Keratinocyte (primary cell): ENCODE measurements around the gene REV1. TPM values are rescaled to one million over a fixed set of nuclear protein-coding genes. Genes with fewer than 3 reads are reported as not detected.

Experiments used
- DNase-seq: peaks from one replicate; pipeline ENCODE4 v3.0.0-alpha.2; 2011; ENCODE audit warnings: low read depth, missing footprints, low spot score
- FAIRE-seq: peaks from 2 replicates; lab custom pipeline; 2011; peaks lifted over from hg19 to GRCh38; lab: Jason Lieb, UNC
- H2AFZ ChIP-seq: 2 replicates; pipeline ENCODE4 v1.6.0; 2012; ENCODE audit warnings: low read length, control low read depth, inconsistent platforms; ENCODE audit not compliant: control insufficient read depth
- H3K27ac ChIP-seq: 2 replicates; pipeline ENCODE4 v1.5.1; 2011; ENCODE audit warnings: low read length; ENCODE audit not compliant: control insufficient read depth, insufficient read depth
- H3K27me3 ChIP-seq: 3 replicates; pipeline ENCODE4 v1.6.0; 2011; ENCODE audit warnings: low read length; ENCODE audit not compliant: control insufficient read depth, insufficient read depth; ENCODE audit errors: extremely low read depth
- H3K36me3 ChIP-seq, 2 experiments: 2 replicates in 1 of 2; 3 replicates in 1 of 2; pipeline ENCODE4 v1.5.1; 2011; ENCODE audit warnings: low read length in 2 of 2, mild to moderate bottlenecking in 1 of 2; ENCODE audit not compliant: control insufficient read depth in 2 of 2, insufficient read depth in 2 of 2; ENCODE audit errors: extremely low read depth in 1 of 2
- H3K4me1 ChIP-seq: 3 replicates; pipeline ENCODE4 v1.5.1; 2011; ENCODE audit warnings: low read length; ENCODE audit not compliant: control insufficient read depth, insufficient read depth; ENCODE audit errors: extremely low read depth
- H3K4me2 ChIP-seq: 3 replicates; pipeline ENCODE4 v1.6.0; 2011; ENCODE audit warnings: low read depth, low read length; ENCODE audit not compliant: control insufficient read depth, insufficient read depth; ENCODE audit errors: extremely low read depth
- H3K4me3 ChIP-seq, 3 experiments: fragments of 200-600 bp in 1 of 3; sonication (generic) in 1 of 3; 2 replicates in 2 of 3; 3 replicates in 1 of 3; pipeline ENCODE4 v1.5.1; 2011 to 2016; ENCODE audit warnings: low read length in 3 of 3, mild to moderate bottlenecking in 3 of 3, control low read depth in 2 of 3, inconsistent platforms in 1 of 3, low read depth in 1 of 3, mixed read lengths in 1 of 3, mixed run types in 1 of 3, moderate library complexity in 1 of 3; ENCODE audit not compliant: control insufficient read depth in 2 of 3, insufficient read depth in 2 of 3; ENCODE audit errors: extremely low read depth in 1 of 3
- H3K79me2 ChIP-seq: 2 replicates; pipeline ENCODE4 v1.6.0; 2012; ENCODE audit warnings: low read length; ENCODE audit not compliant: control insufficient read depth, insufficient read depth
- H3K9ac ChIP-seq: 3 replicates; pipeline ENCODE4 v1.6.0; 2011; ENCODE audit warnings: low read length; ENCODE audit not compliant: control insufficient read depth, insufficient read depth; ENCODE audit errors: extremely low read depth
- H3K9me1 ChIP-seq: 3 replicates; pipeline ENCODE4 v1.6.0; 2011; ENCODE audit warnings: low read length; ENCODE audit not compliant: control insufficient read depth, insufficient read depth; ENCODE audit errors: extremely low read depth
- H3K9me3 ChIP-seq: 2 replicates; pipeline ENCODE4 v1.5.1; 2012; ENCODE audit warnings: low read depth, low read length; ENCODE audit not compliant: control insufficient read depth
- H4K20me1 ChIP-seq: 3 replicates; pipeline ENCODE4 v1.6.0; 2011; ENCODE audit warnings: low read length; ENCODE audit not compliant: control insufficient read depth, insufficient read depth; ENCODE audit errors: extremely low read depth
- CTCF ChIP-seq, 3 experiments: IDR thresholded peaks in 1 of 3; conservative IDR thresholded peaks in 1 of 3; optimal IDR thresholded peaks in 1 of 3; 2 replicates in 2 of 3; 3 replicates in 1 of 3; pipeline versions ENCODE3 to v1.5.1; 2011; ENCODE audit warnings: low read length in 3 of 3, mild to moderate bottlenecking in 3 of 3, moderate library complexity in 2 of 3, control low read depth in 1 of 3, inconsistent platforms in 1 of 3; ENCODE audit not compliant: insufficient read depth in 2 of 3; ENCODE audit errors: extremely low read depth in 1 of 3
- EZH2 ChIP-seq: IDR thresholded peaks from one replicate; pipeline ENCODE4 v1.6.1; 2012; ENCODE audit warnings: inconsistent platforms, mild to moderate bottlenecking, low read length, moderate library complexity
- dilution Hi-C: fragments of 300-500 bp; cut with MboI; formaldehyde crosslinking; loops from one replicate; pipeline ENCODE4 v1.7.0; 2020; ENCODE audit warnings: low sequenced_read_pairs; ENCODE audit not compliant: extremely low pct_ligation_motif_present
- polyA plus RNA-seq, 5 experiments: library from polyadenylated mRNA; depleted of rRNA in 3 of 5; stranded (reverse) in 3 of 5; stranded (forward) in 1 of 5; unstranded in 1 of 5; fragments of >200 nt; gene quantifications; 1 replicate in 1 of 5; 2 replicates in 3 of 5; 3 replicates in 1 of 5; pipeline versions ENCODE4 v1.2.1 to v1.2.3, GENCODE V29; 2011 to 2012; ENCODE audit warnings: missing spikeins in 2 of 5, low read depth in 1 of 5, low replicate concordance in 1 of 5

The REV1 gene
- polyA plus RNA-seq, 1 donor (not counting 4 experiments of a cell fraction or from before 2014, with no cell fraction given) = 56.4 TPM

GRCh38 chr2:99404039-99404796, 85.6 kb downstream of the REV1 start:
- H2AFZ ChIP-seq = no peak overlapping the region
- DNase-seq (no peak), FAIRE-seq (no peak)
- no peak for TF ChIP-seq CTCF (optimal IDR thresholded peaks at IDR 0.05 in 1 of 3, IDR thresholded peaks at IDR 0.05 in 1 of 3, conservative IDR thresholded peaks at IDR 0.05 in 1 of 3; ENCODE audit: extremely low read depth in 1 of 3, insufficient read depth in 2 of 3, low read length in 3 of 3)
- no peak for TF ChIP-seq EZH2
- no peaks in the 10 kb centered on the region for H3K9me3 ChIP-seq
- peaks cover 28 to 47% of the 10 kb centered on the region in 2 experiments for H3K36me3 ChIP-seq
- H3K79me2 ChIP-seq = no peaks in the 10 kb centered on the region
- no peaks in the 10 kb centered on the region for H3K9me1 ChIP-seq
- H4K20me1 ChIP-seq = no peaks in the 10 kb centered on the region
- H3K9ac ChIP-seq = no peak overlapping the region
- no peak overlapping the region for H3K27ac ChIP-seq
- no peaks in the 10 kb centered on the region for H3K27me3 ChIP-seq
- H3K4me2 ChIP-seq = no peak overlapping the region
- dilution Hi-C loops = no loop called here
- peaks cover 3% of the 10 kb centered on the region for H3K4me1 ChIP-seq
- H3K4me3 ChIP-seq = no peak overlapping the region

GRCh38 chr2:99403524-99403923, 86.3 kb downstream of the REV1 start:
- H3K4me2 ChIP-seq = no peak overlapping the region
- H3K4me1 ChIP-seq = peaks cover 3% of the 10 kb centered on the region
- FAIRE-seq (no peak), DNase-seq (no peak)
- H3K4me3 ChIP-seq = no peak overlapping the region
- no peak for TF ChIP-seq CTCF (optimal IDR thresholded peaks at IDR 0.05 in 1 of 3, IDR thresholded peaks at IDR 0.05 in 1 of 3, conservative IDR thresholded peaks at IDR 0.05 in 1 of 3; ENCODE audit: extremely low read depth in 1 of 3, insufficient read depth in 2 of 3, low read length in 3 of 3)
- TF ChIP-seq EZH2 = no peak
- no peak overlapping the region for H3K27ac ChIP-seq
- H3K9ac ChIP-seq = no peak overlapping the region
- H3K9me3 ChIP-seq = no peaks in the 10 kb centered on the region
- H2AFZ ChIP-seq = no peak overlapping the region
- no peaks in the 10 kb centered on the region for H3K79me2 ChIP-seq
- H3K27me3 ChIP-seq = no peaks in the 10 kb centered on the region
- H4K20me1 ChIP-seq = no peaks in the 10 kb centered on the region
- dilution Hi-C loops = no loop called here
- H3K9me1 ChIP-seq = no peaks in the 10 kb centered on the region
- H3K36me3 ChIP-seq = peaks cover 32 to 47% of the 10 kb centered on the region in 2 experiments
